Measurements from ENCODE around the gene INTS2.
"Not testable (repeated sequence)": the region's sequence is repeated elsewhere in the genome, so short reads cannot be mapped to it uniquely, and the experiment has no call there.

The INTS2 gene

GRCh38 chr17:61862105-61862574 lies 65.6 kb downstream of the INTS2 start:
- Histone ChIP-seq H3K27ac (replicated peaks) (peak overlapping the region; percentile 94), H3K4me3 (replicated peaks; ENCODE audit: insufficient read depth, low read length) (peak overlapping the region; percentile 59), H3K27me3 (ENCODE audit: insufficient read depth, poor library complexity, severe bottlenecking) (no peaks in the 10 kb centered on the region)
- TF ChIP-seq SPI1 (IDR thresholded peaks at IDR 0.05; ENCODE audit: borderline replicate concordance, low read depth) = no peak
- no peak for TF ChIP-seq POLR2AphosphoS5 (IDR thresholded peaks at IDR 0.05; ENCODE audit: low read depth)
- TF ChIP-seq, protein P1, sequence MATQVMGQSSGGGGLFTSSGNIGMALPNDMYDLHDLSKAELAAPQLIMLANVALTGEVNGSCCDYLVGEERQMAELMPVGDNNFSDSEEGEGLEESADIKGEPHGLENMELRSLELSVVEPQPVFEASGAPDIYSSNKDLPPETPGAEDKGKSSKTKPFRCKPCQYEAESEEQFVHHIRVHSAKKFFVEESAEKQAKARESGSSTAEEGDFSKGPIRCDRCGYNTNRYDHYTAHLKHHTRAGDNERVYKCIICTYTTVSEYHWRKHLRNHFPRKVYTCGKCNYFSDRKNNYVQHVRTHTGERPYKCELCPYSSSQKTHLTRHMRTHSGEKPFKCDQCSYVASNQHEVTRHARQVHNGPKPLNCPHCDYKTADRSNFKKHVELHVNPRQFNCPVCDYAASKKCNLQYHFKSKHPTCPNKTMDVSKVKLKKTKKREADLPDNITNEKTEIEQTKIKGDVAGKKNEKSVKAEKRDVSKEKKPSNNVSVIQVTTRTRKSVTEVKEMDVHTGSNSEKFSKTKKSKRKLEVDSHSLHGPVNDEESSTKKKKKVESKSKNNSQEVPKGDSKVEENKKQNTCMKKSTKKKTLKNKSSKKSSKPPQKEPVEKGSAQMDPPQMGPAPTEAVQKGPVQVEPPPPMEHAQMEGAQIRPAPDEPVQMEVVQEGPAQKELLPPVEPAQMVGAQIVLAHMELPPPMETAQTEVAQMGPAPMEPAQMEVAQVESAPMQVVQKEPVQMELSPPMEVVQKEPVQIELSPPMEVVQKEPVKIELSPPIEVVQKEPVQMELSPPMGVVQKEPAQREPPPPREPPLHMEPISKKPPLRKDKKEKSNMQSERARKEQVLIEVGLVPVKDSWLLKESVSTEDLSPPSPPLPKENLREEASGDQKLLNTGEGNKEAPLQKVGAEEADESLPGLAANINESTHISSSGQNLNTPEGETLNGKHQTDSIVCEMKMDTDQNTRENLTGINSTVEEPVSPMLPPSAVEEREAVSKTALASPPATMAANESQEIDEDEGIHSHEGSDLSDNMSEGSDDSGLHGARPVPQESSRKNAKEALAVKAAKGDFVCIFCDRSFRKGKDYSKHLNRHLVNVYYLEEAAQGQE (IDR thresholded peaks at IDR 0.05; ENCODE audit: insufficient replicate concordance, low read depth) = no peak
- no peak for TF ChIP-seq GABPA (IDR thresholded peaks at IDR 0.05; ENCODE audit: low read depth)
- no peak for TF ChIP-seq CTCF (IDR thresholded peaks at IDR 0.05; ENCODE audit: insufficient read depth, low read length)
- DNase-seq (ENCODE audit: low read depth in 1 of 2, low spot score in 1 of 2) = no peak

DNA sequence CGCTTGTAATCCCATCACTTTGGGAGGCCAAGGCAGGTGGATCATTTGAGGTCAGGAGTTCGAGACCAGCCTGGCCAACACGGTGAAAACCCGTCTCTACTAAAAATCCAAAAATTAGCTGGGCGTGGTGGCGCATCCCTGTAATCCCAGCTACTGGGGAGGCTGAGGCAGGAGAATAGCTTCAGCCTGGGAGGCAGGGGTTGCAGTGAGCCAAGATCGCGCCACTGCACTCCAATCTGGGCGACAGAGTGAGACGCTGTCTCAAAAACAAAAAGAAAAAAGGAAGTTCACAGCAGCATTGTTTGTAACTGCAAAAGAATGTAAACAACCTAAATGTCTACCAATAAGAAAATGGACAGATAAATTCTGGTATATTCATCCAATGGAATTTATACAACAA lies 67.4 kb downstream of the INTS2 start:
- not testable (repeated sequence) for H3K4me3 ChIP-seq (replicated peaks; ENCODE audit: insufficient read depth, low read length); DNase-seq (ENCODE audit: low read depth in 1 of 2, low spot score in 1 of 2); H3K27ac ChIP-seq (replicated peaks); H3K27me3 ChIP-seq (ENCODE audit: insufficient read depth, poor library complexity, severe bottlenecking)

GRCh38 chr17:61856035-61856434 lies 71.7 kb downstream of the INTS2 start:
- H3K4me3 ChIP-seq (replicated peaks; ENCODE audit: insufficient read depth, low read length) = no peak overlapping the region
- H3K27ac ChIP-seq (replicated peaks) = no peak overlapping the region
- H3K27me3 ChIP-seq (ENCODE audit: insufficient read depth, poor library complexity, severe bottlenecking) = no peaks in the 10 kb centered on the region
- DNase-seq (ENCODE audit: low read depth in 1 of 2, low spot score in 1 of 2) = no peak
- TF ChIP-seq, protein P1 (IDR thresholded peaks at IDR 0.05; ENCODE audit: insufficient replicate concordance, low read depth) = no peak
- TF ChIP-seq POLR2AphosphoS5 (IDR thresholded peaks at IDR 0.05; ENCODE audit: low read depth) = no peak
- TF ChIP-seq CTCF (IDR thresholded peaks at IDR 0.05; ENCODE audit: insufficient read depth, low read length) = no peak
- no peak for TF ChIP-seq GABPA (IDR thresholded peaks at IDR 0.05; ENCODE audit: low read depth)
- no peak for TF ChIP-seq SPI1 (IDR thresholded peaks at IDR 0.05; ENCODE audit: borderline replicate concordance, low read depth)

DNA sequence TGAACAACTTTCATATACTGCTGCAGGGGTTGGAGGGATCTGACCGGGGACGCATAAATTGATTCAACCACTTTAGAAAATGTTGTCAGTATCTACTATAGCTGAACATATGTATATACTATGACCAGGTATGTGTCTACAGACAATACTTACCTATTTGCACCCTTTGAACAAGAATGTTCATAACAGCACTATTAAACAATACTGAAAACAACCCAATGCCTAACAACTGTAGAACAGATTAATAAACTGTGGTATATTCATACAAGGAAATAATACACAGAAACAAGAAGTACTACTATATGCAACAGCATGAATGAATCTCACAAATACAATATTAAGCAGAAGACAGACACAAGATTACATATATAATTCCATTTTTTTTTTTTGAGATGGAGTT lies 74.9 kb downstream of the INTS2 start:
- no peaks in the 10 kb centered on the region for H3K27me3 ChIP-seq (ENCODE audit: insufficient read depth, poor library complexity, severe bottlenecking)
- TF ChIP-seq POLR2AphosphoS5 (IDR thresholded peaks at IDR 0.05; ENCODE audit: low read depth) (no peak), SPI1 (IDR thresholded peaks at IDR 0.05; ENCODE audit: borderline replicate concordance, low read depth) (no peak), GABPA (IDR thresholded peaks at IDR 0.05; ENCODE audit: low read depth) (no peak), CTCF (IDR thresholded peaks at IDR 0.05; ENCODE audit: insufficient read depth, low read length) (no peak)
- TF ChIP-seq, protein P1 (IDR thresholded peaks at IDR 0.05; ENCODE audit: insufficient replicate concordance, low read depth) = no peak
- no peak overlapping the region for H3K4me3 ChIP-seq (replicated peaks; ENCODE audit: insufficient read depth, low read length)
- DNase-seq (ENCODE audit: low read depth in 1 of 2, low spot score in 1 of 2) = no peak
- H3K27ac ChIP-seq (replicated peaks) = no peak overlapping the region
